DMS114 treated with DMSO at 0.1 percent for 48 hours (cell line): ENCODE data around the gene SLC47A1.
"Not testable (repeated sequence)": the region's sequence is repeated elsewhere in the genome, so short reads cannot be mapped to it uniquely, and the experiment has no call there.

Experiments used
- DNase-seq: peaks from one replicate; lab custom pipeline; 2025; ENCODE audit not compliant: unreplicated experiment; lab: John Stamatoyannopoulos, UW

The SLC47A1 gene

GRCh38 chr17:19551591-19552148 is 18.0 kb downstream of the SLC47A1 start:
- no peak for DNase-seq

GRCh38 chr17:19553036-19553435 is 19.4 kb downstream of the SLC47A1 start:
- DNase-seq, result no peak

- DNase-seq, result no peak
These were observed 20.7 kb downstream of the SLC47A1 start for GRCh38 chr17:19554393-19554792.

GRCh38 chr17:19555746-19556145 is 22.1 kb downstream of the SLC47A1 start:
- DNase-seq, result no peak

- DNase-seq, result no peak
These were observed 25.3 kb downstream of the SLC47A1 start for GRCh38 chr17:19558946-19559345.

- DNase-seq, result no peak
These were observed 28.2 kb downstream of the SLC47A1 start for GRCh38 chr17:19561697-19562318.

- DNase-seq, result no peak
These were observed 32.3 kb downstream of the SLC47A1 start for GRCh38 chr17:19565817-19566575.

GRCh38 chr17:19567216-19568015 is 33.8 kb downstream of the SLC47A1 start:
- DNase-seq, result no peak

GRCh38 chr17:19568016-19568350 is 34.3 kb downstream of the SLC47A1 start:
- DNase-seq, result no peak

- no peak for DNase-seq
These were observed 36.3 kb downstream of the SLC47A1 start for GRCh38 chr17:19569785-19570543.

- no peak for DNase-seq
These were observed 36.9 kb downstream of the SLC47A1 start for GRCh38 chr17:19570544-19571062.

- no peak for DNase-seq
These were observed 39.4 kb downstream of the SLC47A1 start for GRCh38 chr17:19573075-19573474.

- DNase-seq, result no peak
These were observed 41.3 kb downstream of the SLC47A1 start for GRCh38 chr17:19574956-19575355.

GRCh38 chr17:19578545-19578944 is 44.9 kb downstream of the SLC47A1 start:
- no peak for DNase-seq

GRCh38 chr17:19579192-19579761 is 45.6 kb downstream of the SLC47A1 start:
- no peak for DNase-seq

- no peak for DNase-seq
These were observed 46.4 kb downstream of the SLC47A1 start for GRCh38 chr17:19579867-19580565.

GRCh38 chr17:19580566-19580920 is 46.9 kb downstream of the SLC47A1 start:
- not testable (repeated sequence) for DNase-seq

- DNase-seq, result not testable (repeated sequence)
These were observed 48.5 kb downstream of the SLC47A1 start for GRCh38 chr17:19582152-19582551.

- no peak for DNase-seq
These were observed 50.2 kb downstream of the SLC47A1 start for GRCh38 chr17:19583871-19584270.

GRCh38 chr17:19590451-19590850 is 56.8 kb downstream of the SLC47A1 start:
- no peak for DNase-seq
